ENCODE measurements around the gene MAPKAPK2.

Gene MAPKAPK2

GRCh38 chr1:206694171-206695124, 9.7 kb downstream of the MAPKAPK2 start:
- H3K27me3 ChIP-seq (ENCODE audit: control insufficient read depth, insufficient read depth, low read length): no peaks in the 10 kb centered on the region
- TF ChIP-seq CTCF (IDR thresholded peaks at IDR 0.05): no peak
- H3K9me3 ChIP-seq (ENCODE audit: control insufficient read depth, low read length): no peaks in the 10 kb centered on the region
- peaks cover 57% of the 10 kb centered on the region for H3K79me2 ChIP-seq
- H3K4me2 ChIP-seq (ENCODE audit: low read length): peak overlapping the region; percentile 6
- no peak overlapping the region for H3K9ac ChIP-seq
- H3K36me3 ChIP-seq (ENCODE audit: control insufficient read depth, insufficient read depth, low read length): no peaks in the 10 kb centered on the region
- H3K4me3 ChIP-seq (ENCODE audit: low read depth, low read length): no peak overlapping the region
- peaks cover 42% of the 10 kb centered on the region for H3K4me1 ChIP-seq
- H3K27ac ChIP-seq: no peak overlapping the region
- no peak overlapping the region for H2AFZ ChIP-seq

- Histone ChIP-seq H3K9ac (no peak overlapping the region), H3K9me3 (ENCODE audit: control insufficient read depth, low read length) (no peaks in the 10 kb centered on the region), H3K4me1 (peaks cover 43% of the 10 kb centered on the region), H3K27ac (no peak overlapping the region), H3K79me2 (peaks cover 47% of the 10 kb centered on the region), H3K4me2 (ENCODE audit: low read length) (no peak overlapping the region), H3K36me3 (ENCODE audit: control insufficient read depth, insufficient read depth, low read length) (no peaks in the 10 kb centered on the region), H3K27me3 (ENCODE audit: control insufficient read depth, insufficient read depth, low read length) (no peaks in the 10 kb centered on the region), H2AFZ (no peak overlapping the region), H3K4me3 (ENCODE audit: low read depth, low read length) (no peak overlapping the region)
- TF ChIP-seq CTCF (IDR thresholded peaks at IDR 0.05): no peak
Measured at GRCh38 chr1:206695733-206696132, 11.0 kb downstream of the MAPKAPK2 start.

GRCh38 chr1:206696812-206697585, 12.3 kb downstream of the MAPKAPK2 start:
- H3K27ac ChIP-seq: no peak overlapping the region
- H3K27me3 ChIP-seq (ENCODE audit: control insufficient read depth, insufficient read depth, low read length): no peaks in the 10 kb centered on the region
- peaks cover 33% of the 10 kb centered on the region for H3K4me1 ChIP-seq
- no peak overlapping the region for H3K4me2 ChIP-seq (ENCODE audit: low read length)
- no peak overlapping the region for H3K9ac ChIP-seq
- H2AFZ ChIP-seq: no peak overlapping the region
- H3K79me2 ChIP-seq: peaks cover 43% of the 10 kb centered on the region
- no peak for TF ChIP-seq CTCF (IDR thresholded peaks at IDR 0.05)
- no peak overlapping the region for H3K4me3 ChIP-seq (ENCODE audit: low read depth, low read length)
- no peaks in the 10 kb centered on the region for H3K36me3 ChIP-seq (ENCODE audit: control insufficient read depth, insufficient read depth, low read length)
- H3K9me3 ChIP-seq (ENCODE audit: control insufficient read depth, low read length): no peaks in the 10 kb centered on the region

- no peaks in the 10 kb centered on the region for H3K27me3 ChIP-seq (ENCODE audit: control insufficient read depth, insufficient read depth, low read length)
- H3K4me2 ChIP-seq (ENCODE audit: low read length): no peak overlapping the region
- no peak overlapping the region for H3K4me3 ChIP-seq (ENCODE audit: low read depth, low read length)
- H3K9me3 ChIP-seq (ENCODE audit: control insufficient read depth, low read length): no peaks in the 10 kb centered on the region
- no peak overlapping the region for H3K9ac ChIP-seq
- TF ChIP-seq CTCF (IDR thresholded peaks at IDR 0.05): no peak
- no peaks in the 10 kb centered on the region for H3K36me3 ChIP-seq (ENCODE audit: control insufficient read depth, insufficient read depth, low read length)
- H3K27ac ChIP-seq: no peak overlapping the region
- H3K79me2 ChIP-seq: peaks cover 46% of the 10 kb centered on the region
- H3K4me1 ChIP-seq: peaks cover 28% of the 10 kb centered on the region
- no peak overlapping the region for H2AFZ ChIP-seq
Measured at GRCh38 chr1:206698011-206698410, 13.3 kb downstream of the MAPKAPK2 start.
